ENCODE measurements around the gene P3H2. TPM values are rescaled to one million over a fixed set of nuclear protein-coding genes. Genes with fewer than 3 reads are reported as not detected.
A peak's percentile ranks its signal among the peaks of the same experiment; 100 is the strongest.

Gene P3H2
- total RNA-seq, 2 donors from 2014 or later, result 285 to 322 TPM

- no peak overlapping the region for H3K9ac ChIP-seq (ENCODE audit: extremely low read depth, low read length, poor library complexity, severe bottlenecking)
- H3K27ac ChIP-seq (ENCODE audit: low read depth, low read length), result no peak overlapping the region
- H3K4me3 ChIP-seq (ENCODE audit: low read length), result no peak overlapping the region
- H3K4me1 ChIP-seq (ENCODE audit: control insufficient read depth, insufficient read depth, low read length), result no peaks in the 10 kb centered on the region
- 83 to 97% methylated on average over 2 to 4 of the region's 4 CpGs for WGBS, 2 experiments (ENCODE audit: insufficient coverage in 1 of 2, insufficient read length in 1 of 2)
- no peak for DNase-seq
- no peak for TF ChIP-seq CTCF (conservative IDR thresholded peaks at IDR 0.05)
- no peak overlapping the region for H3K27ac Mint-ChIP-seq
- peaks cover 3% of the 10 kb centered on the region for H3K27me3 Mint-ChIP-seq (ENCODE audit: insufficient read depth)
- no peaks in the 10 kb centered on the region for H3K9me3 ChIP-seq (ENCODE audit: control insufficient read depth, low read length)
- H3K4me1 Mint-ChIP-seq, result peaks cover 4% of the 10 kb centered on the region
- no peaks in the 10 kb centered on the region for H3K36me3 Mint-ChIP-seq (ENCODE audit: low read depth)
- H3K9me3 Mint-ChIP-seq, result no peaks in the 10 kb centered on the region
- no peak overlapping the region for H3K4me3 Mint-ChIP-seq
- H3K36me3 ChIP-seq (ENCODE audit: control insufficient read depth, insufficient read depth, low read length), result no peaks in the 10 kb centered on the region
- H3K27me3 ChIP-seq (ENCODE audit: control insufficient read depth, insufficient read depth, low read length, poor library complexity, severe bottlenecking), result no peaks in the 10 kb centered on the region
These were observed 171.1 kb downstream of the P3H2 start for GRCh38 chr3:189949580-189949979.

GRCh38 chr3:189948724-189949045 is 172.0 kb downstream of the P3H2 start:
- no peak for TF ChIP-seq CTCF (conservative IDR thresholded peaks at IDR 0.05)
- Histone ChIP-seq H3K4me1 (ENCODE audit: control insufficient read depth, insufficient read depth, low read length) (no peaks in the 10 kb centered on the region), H3K4me3 (ENCODE audit: low read length) (no peak overlapping the region), H3K27me3 (ENCODE audit: control insufficient read depth, insufficient read depth, low read length, poor library complexity, severe bottlenecking) (no peaks in the 10 kb centered on the region), H3K36me3 (ENCODE audit: control insufficient read depth, insufficient read depth, low read length) (no peaks in the 10 kb centered on the region), H3K27ac (ENCODE audit: low read depth, low read length) (no peak overlapping the region), H3K9ac (ENCODE audit: extremely low read depth, low read length, poor library complexity, severe bottlenecking) (no peak overlapping the region), H3K9me3 (ENCODE audit: control insufficient read depth, low read length) (no peaks in the 10 kb centered on the region)
- no peak overlapping the region for H3K4me3 Mint-ChIP-seq
- no peaks in the 10 kb centered on the region for H3K36me3 Mint-ChIP-seq (ENCODE audit: low read depth)
- no peak for DNase-seq
- peaks cover 3% of the 10 kb centered on the region for H3K27me3 Mint-ChIP-seq (ENCODE audit: insufficient read depth)
- no peak overlapping the region for H3K27ac Mint-ChIP-seq
- H3K4me1 Mint-ChIP-seq, result peaks cover 4% of the 10 kb centered on the region
- H3K9me3 Mint-ChIP-seq, result no peaks in the 10 kb centered on the region

GRCh38 chr3:189947948-189948723 is 172.6 kb downstream of the P3H2 start:
- TF ChIP-seq CTCF (conservative IDR thresholded peaks at IDR 0.05), result peak; percentile 85
- Histone ChIP-seq H3K9ac (ENCODE audit: extremely low read depth, low read length, poor library complexity, severe bottlenecking) (no peak overlapping the region), H3K4me1 (ENCODE audit: control insufficient read depth, insufficient read depth, low read length) (peaks cover 3% of the 10 kb centered on the region), H3K36me3 (ENCODE audit: control insufficient read depth, insufficient read depth, low read length) (no peaks in the 10 kb centered on the region), H3K27ac (ENCODE audit: low read depth, low read length) (no peak overlapping the region), H3K9me3 (ENCODE audit: control insufficient read depth, low read length) (no peaks in the 10 kb centered on the region), H3K27me3 (ENCODE audit: control insufficient read depth, insufficient read depth, low read length, poor library complexity, severe bottlenecking) (no peaks in the 10 kb centered on the region), H3K4me3 (ENCODE audit: low read length) (no peak overlapping the region)
- no peak overlapping the region for H3K27ac Mint-ChIP-seq
- peaks cover 3% of the 10 kb centered on the region for H3K27me3 Mint-ChIP-seq (ENCODE audit: insufficient read depth)
- WGBS, 2 experiments (ENCODE audit: insufficient coverage in 1 of 2, insufficient read length in 1 of 2), result 69 to 100% methylated on average over 3 to 6 of the region's 6 CpGs
- DNase-seq, result peak; percentile 63
- no peaks in the 10 kb centered on the region for H3K36me3 Mint-ChIP-seq (ENCODE audit: low read depth)
- no peaks in the 10 kb centered on the region for H3K9me3 Mint-ChIP-seq
- peaks cover 4% of the 10 kb centered on the region for H3K4me1 Mint-ChIP-seq
- no peak overlapping the region for H3K4me3 Mint-ChIP-seq

All from endodermal cell (in vitro differentiated cells).